ENCODE measurements around the gene SOWAHA.

DNA sequence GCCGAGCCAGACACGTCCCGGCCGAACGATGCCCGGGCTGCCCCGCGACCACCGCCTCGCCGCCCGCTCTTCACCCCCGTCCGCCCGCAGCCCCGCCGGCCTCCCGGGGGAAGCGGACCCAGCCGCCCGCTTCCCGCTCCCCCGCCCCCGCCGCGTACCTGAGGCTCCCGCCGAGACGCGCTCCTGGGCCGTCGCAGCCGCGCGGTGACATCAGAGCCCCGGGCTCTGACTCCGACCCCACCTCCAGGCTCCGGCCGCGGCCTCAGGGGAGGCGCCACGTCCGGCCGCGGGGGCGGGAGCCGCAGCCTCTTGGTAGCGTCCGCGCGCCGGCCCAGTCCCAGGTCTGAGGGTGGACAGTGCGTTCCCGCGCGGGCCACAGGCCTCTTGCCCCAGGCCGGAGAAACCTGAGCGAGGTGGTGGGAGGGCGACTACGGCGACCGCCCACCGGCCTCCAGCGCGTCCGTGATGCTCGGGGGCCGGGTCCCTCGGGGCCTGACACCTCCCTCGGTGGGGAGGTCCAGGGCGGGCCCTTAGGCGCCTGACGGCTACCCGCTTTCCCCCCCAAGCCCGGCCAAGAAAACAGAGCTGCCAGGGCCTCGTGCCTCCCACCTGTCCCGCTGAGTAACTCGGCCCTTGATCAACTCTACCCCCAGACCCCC lies 17.5 kb downstream of the SOWAHA start, which contains the start of gene SHROOM1:
- TF ChIP-seq BHLHE40 (IDR thresholded peaks at IDR 0.05; ENCODE audit: borderline replicate concordance in 1 of 2, low read depth in 2 of 2, low read length in 1 of 2) (no peak), CEBPB (IDR thresholded peaks at IDR 0.05; ENCODE audit: borderline replicate concordance in 1 of 2, low read depth in 2 of 2, low read length in 2 of 2) (no peak), POLR2AphosphoS5 (IDR thresholded peaks at IDR 0.05; ENCODE audit: low read length) (no peak), CBFB (IDR thresholded peaks at IDR 0.05; ENCODE audit: low read depth) (no peak), YY1 (IDR thresholded peaks at IDR 0.05; ENCODE audit: low read depth, low read length) (no peak), CTCF (IDR thresholded peaks at IDR 0.05 in 2 of 3, conservative IDR thresholded peaks at IDR 0.05 in 1 of 3; ENCODE audit: control insufficient read depth in 2 of 3, extremely low read depth in 1 of 3, insufficient read depth in 1 of 3, low read depth in 3 of 3, low read length in 3 of 3) (no peak), EZH2 (IDR thresholded peaks at IDR 0.05; ENCODE audit: borderline replicate concordance, control insufficient read depth, low read depth, low read length) (no peak), EP300 (IDR thresholded peaks at IDR 0.05; ENCODE audit: borderline replicate concordance in 1 of 2, control insufficient read depth in 1 of 2, low read depth in 2 of 2, low read length in 2 of 2) (no peak), TAF1 (IDR thresholded peaks at IDR 0.05; ENCODE audit: borderline replicate concordance, low read depth, low read length) (peak; percentile 26; the same call in 1 of the 2 replicates), ATF7 (IDR thresholded peaks at IDR 0.05; ENCODE audit: low read depth) (no peak), SIN3A (IDR thresholded peaks at IDR 0.05; ENCODE audit: low read depth, low read length) (no peak)
- TF ChIP-seq, protein P1, sequence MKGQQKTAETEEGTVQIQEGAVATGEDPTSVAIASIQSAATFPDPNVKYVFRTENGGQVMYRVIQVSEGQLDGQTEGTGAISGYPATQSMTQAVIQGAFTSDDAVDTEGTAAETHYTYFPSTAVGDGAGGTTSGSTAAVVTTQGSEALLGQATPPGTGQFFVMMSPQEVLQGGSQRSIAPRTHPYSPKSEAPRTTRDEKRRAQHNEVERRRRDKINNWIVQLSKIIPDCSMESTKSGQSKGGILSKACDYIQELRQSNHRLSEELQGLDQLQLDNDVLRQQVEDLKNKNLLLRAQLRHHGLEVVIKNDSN (IDR thresholded peaks at IDR 0.05; ENCODE audit: borderline replicate concordance, extremely low read length, insufficient read depth, low read depth, low read length), result no peak

Data from GM12878 (cell line).